Renal cortical epithelial cell (primary cell): ENCODE data around the gene CST9. TPM values are rescaled to one million over a fixed set of nuclear protein-coding genes. Genes with fewer than 3 reads are reported as not detected.
A peak's percentile ranks its signal among the peaks of the same experiment; 100 is the strongest.
"Not testable (repeated sequence)": the region's sequence is repeated elsewhere in the genome, so short reads cannot be mapped to it uniquely, and the experiment has no call there.

ENCODE experiments used
- DNase-seq: peaks from one replicate; pipeline ENCODE4 v3.0.0-alpha.2; 2011; ENCODE audit warnings: low read depth
- total RNA-seq: library from RNA; depleted of rRNA; stranded (reverse); fragments of >200 nt; gene quantifications from 2 replicates; pipeline ENCODE4 v1.2.3, GENCODE V29; 2014

The CST9 gene
- total RNA-seq, 1 donor from 2014 or later: not detected

DNA sequence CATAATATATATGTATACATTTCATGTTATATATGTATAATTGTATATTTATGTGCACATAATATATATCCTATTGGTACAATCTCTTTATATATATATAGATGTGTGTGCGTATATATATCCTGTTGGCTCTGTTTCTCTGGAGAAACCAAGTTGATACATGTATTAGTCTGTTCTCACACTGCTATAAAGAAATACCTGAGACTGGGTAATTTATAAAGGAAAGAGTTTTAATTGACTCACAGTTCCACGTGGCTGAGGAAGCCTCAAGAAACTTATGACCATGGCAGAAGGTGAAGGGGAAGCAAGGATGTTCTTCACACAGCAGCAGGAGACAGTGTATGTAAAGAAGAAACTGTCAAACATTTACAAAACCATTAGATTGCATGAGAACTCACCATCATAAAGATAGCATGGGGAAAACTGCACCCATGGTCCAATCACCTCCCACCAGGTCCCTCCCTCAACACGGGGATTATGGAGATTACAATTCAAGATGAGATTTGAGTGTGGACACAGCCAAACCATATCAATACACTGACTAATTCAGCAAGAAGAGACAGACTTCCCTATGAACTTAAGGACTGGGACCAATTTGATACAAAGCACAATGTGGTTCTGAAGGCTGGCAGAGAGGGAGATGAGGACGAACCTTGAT is 18.1 kb upstream of the CST9 start:
- DNase-seq: peak; percentile 35

- peak; percentile 96 for DNase-seq
These were observed 17.2 kb upstream of the CST9 start for GRCh38 chr20:23622839-23623343.

DNA sequence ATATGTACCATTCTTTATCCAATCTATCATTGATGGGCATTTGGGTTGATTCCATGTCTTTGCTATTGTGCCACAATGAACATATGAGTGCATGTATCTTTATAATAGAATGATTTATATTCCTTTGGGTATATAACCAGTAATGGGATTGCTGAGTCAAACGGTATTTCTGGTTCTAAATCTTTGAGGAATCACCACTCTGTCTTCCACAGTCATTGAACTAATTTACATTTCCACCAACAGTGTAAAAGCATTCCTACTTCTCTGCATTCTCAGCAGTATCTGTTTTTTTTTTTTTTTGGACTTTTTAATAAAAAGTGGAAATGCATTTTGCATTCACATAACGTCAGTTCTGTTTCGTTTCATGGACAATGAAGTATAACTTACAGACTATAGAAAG is 16.7 kb upstream of the CST9 start:
- not testable (repeated sequence) for DNase-seq

DNA sequence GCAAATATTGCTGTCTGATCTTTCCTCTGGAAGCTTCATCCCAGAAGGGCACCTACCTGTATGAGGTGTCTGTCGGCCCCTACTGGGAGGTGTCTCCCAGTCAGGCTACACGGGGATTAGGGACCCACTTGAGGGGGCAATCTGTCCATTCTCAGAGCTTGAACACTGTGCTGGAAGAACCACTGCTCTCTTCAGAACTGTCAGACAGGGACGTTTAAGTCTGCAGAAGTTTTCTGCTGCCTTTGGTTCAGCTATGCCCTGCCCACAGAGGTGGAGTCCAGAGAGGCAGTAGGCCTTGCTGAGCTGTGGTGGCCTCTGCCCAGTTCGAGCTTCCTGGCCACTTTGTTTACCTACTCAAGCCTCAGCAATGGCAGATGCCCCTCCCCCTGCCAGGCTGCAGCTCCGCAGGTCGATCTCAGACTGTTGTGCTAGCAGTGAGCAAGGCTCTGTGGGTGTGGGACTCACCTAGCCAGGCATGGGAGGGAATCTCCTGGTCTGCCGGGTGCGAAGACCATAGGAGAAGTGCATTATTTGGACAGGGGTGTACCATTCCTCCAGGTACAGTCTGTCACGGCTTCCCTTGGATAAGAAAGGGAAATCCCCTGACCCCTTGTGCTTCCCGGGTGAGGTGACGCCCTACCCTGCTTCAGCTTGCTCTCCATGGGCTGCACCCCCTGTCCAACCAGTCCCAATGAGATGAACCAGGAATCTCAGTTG is 15.1 kb upstream of the CST9 start:
- not testable (repeated sequence) for DNase-seq

GRCh38 chr20:23614163-23614562 is 8.4 kb upstream of the CST9 start:
- no peak for DNase-seq

GRCh38 chr20:23613676-23614075 is 8.0 kb upstream of the CST9 start:
- DNase-seq: no peak

- no peak for DNase-seq
These were observed 6.7 kb upstream of the CST9 start for GRCh38 chr20:23612396-23612795.

DNA sequence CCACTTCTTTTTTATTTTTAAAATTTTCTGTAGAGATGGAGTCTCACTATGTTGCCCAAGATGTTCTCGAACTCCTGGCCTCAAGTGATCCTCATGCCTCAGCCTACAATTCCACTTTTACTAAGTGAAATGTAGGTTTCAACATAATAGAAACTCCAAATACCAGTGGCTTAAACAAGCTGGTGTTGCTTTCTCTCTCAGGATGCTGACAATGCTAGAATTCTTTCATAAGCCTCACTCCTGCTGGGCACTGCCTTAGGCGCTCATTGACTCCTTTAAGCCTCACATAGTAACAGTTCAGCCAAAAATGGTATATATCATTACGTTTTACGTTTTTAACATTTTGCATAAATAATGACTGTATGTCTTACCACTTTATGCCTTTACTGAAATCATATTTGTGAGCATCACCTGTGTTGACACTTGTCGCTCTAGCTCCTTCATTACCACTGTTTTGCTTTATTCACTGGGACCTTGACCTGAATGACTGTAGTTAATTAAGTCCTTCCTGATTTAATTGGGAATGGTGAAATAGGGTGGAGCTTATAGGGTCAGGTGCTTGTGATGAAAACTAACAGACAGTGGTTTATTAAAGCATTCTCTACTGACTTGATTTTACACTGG is 3.9 kb upstream of the CST9 start:
- no peak for DNase-seq

GRCh38 chr20:23608251-23608846 is 2.6 kb upstream of the CST9 start:
- DNase-seq: no peak

- no peak for DNase-seq
These were observed 2.0 kb upstream of the CST9 start for GRCh38 chr20:23607497-23608245.

DNA sequence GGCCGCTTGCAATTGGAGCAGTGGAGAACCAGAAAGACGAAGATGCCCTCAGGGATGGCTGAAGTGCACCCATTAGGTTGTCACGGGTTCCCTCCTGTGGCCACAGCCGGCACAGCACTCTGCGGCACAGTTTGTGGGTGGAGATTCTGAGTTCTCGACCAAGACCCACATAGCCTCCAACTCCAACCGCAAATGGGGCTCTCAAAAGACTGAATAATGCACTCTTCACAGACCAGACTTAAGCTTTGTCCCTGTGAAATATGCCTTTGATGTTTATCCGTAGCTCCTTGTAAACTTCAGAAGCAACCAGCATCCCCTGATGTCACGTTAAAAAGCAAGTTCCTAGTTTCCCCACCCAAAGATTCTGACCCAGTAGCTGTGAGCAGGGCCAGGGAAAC is 934 bp upstream of the CST9 start:
- DNase-seq: peak; percentile 69

DNA sequence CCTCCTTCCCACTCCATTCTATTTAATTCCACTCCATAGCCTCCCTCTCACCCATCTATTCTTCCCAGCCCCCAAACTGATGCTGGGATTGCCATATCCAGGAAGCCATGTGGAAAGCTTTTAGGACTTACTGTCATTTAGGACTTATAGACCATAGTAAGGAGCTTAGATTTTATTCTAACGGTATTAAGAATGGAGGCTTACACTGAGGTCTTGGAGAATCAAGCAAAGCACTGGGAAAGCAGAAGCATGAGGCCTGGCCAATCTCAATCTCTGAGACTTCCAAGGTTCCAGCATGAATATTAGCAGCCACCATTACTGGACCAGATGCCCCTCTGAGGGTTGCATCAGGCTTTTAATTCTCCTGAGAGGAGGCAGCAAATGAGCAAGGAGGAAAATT is 1.4 kb downstream of the CST9 start:
- no peak for DNase-seq

GRCh38 chr20:23603321-23603720 is 2.4 kb downstream of the CST9 start:
- DNase-seq: no peak

GRCh38 chr20:23602699-23603098 is 3.0 kb downstream of the CST9 start:
- DNase-seq: peak; percentile 63

- no peak for DNase-seq
These were observed 3.5 kb downstream of the CST9 start for GRCh38 chr20:23602241-23602640.

DNA sequence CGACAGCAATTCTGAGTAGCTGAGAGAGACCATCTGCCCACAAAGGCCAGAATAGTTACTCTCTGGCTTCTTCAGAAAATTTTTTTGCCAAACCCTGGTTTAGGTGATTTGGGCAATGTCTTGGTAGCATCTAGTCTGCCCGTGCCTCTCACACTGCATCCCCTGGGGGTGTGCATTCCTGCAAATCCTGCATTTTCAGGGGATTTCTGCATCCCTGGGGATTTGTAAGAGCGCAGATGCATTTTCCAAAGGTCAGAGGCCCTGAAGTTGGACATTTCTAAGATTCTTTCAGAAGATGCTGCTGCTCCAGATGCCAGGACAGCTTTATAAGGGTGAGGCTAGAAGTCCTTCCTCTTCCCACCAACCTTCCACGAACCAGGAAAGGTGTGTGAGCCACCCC is 4.0 kb downstream of the CST9 start:
- no peak for DNase-seq

- no peak for DNase-seq
These were observed 7.2 kb downstream of the CST9 start for GRCh38 chr20:23598481-23598880.

DNA sequence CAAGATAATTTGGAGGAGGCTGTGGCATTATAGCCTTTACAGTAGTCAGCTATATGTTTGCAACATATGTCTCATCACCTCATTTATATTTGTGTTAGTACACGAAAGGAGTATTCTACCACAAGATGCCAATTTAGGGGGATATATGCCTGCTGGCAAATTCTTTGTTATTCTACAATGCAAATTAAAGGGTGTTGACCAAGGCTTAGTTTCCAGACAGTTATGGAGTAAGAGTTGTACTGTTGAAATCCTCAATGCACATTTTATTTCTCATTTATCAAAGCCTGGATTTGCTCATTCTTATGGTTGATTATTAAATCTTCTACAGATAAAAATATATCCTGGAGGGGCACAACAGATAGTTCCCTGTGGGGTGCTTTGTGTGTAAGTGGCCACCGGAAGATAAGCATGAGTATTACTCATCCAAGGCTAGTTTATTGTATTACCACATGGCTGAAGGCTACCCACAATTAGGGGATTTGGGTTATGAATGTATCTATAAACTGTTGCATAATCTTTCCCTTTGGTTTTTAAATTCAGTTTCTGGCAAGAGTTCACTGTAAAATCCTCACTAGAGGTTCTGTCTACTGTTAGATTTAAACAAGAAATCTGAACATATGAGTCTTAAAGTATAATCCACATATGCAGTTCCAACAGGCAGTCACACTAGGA is 9.0 kb downstream of the CST9 start:
- DNase-seq: no peak

DNA sequence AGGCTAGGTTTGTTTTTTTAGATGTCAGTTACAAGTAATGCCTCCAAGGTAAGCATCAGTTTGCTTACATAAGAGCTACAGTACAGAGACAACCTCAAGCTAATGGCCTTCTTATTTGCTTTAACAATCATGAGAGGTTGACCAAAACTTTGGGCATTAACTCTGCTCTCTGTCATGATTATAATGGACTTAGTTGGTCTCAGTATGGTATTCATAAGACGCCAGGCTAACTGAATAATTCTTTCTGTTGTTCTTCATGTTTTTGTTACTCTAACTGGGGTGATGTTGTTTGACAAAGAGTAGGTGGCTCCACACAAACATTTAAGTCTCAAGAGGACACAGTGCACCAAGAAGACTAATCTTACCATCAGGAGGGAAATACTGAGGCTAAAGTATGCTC is 9.8 kb downstream of the CST9 start:
- no peak for DNase-seq

DNA sequence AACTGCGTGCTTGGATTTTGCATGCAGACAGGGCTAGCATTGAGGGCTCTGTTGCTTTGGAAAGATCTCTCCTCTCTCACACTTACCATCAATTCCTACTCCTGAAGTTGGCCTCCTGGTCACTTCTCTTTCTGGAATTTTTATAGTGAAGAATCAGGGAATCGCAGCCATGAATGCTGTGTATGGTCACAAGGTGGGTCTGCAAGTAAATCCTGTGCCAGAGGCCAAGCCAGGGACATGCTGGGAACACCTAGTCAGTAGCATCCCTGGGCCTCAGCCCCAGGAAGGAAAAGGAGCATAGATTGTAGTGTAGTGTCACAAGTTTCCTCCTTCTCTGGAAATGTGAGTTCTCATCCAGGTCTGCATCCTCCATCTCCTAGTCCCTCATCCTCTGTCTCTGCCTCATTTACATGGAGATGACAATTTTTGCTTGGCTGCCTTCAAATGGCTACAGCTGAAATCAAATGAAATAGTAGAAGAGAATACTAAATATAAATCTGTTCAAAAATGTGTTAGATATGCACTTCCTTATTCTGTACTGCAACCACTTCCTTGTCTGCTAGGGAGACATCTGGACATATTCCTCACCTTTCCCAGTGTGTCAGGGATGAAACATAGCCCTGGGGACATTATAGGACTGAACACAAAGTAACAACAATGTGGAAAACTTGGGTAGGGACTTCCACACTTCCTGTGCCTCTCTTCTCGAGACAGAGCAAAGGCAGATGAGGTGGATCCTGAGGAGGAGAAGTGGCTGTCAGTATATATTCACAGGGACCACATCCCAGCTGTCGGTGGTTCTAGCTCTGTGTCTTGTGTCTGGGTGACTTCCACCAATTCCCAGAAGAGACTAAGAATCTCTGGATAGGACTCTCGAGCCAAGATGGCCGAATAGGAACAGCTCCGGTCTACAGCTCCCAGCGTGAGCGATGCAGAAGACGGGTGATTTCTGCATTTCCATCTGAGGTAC is 17.0 kb downstream of the CST9 start:
- DNase-seq: no peak
